Hematopoietic multipotent progenitor cell treated with erythropoietin and hydrocortisone succinate and interleukin-3 and kit ligand, for 6 days (in vitro differentiated cells): ENCODE data around the gene BAG3.
A peak's percentile ranks its signal among the peaks of the same experiment; 100 is the strongest.
"Not testable (repeated sequence)": the region's sequence is repeated elsewhere in the genome, so short reads cannot be mapped to it uniquely, and the experiment has no call there.

Source experiments
- DNase-seq: peaks from one replicate; pipeline ENCODE4 v3.0.0-alpha.2; 2015

The BAG3 gene

GRCh38 chr10:119650692-119651513, at the start of gene BAG3:
Gene BAG3 (plus strand): TSS chr10:119651380. CDS start chr10:119651676, 296 bp downstream.
- peak; percentile 86 for DNase-seq

- peak; percentile 67 for DNase-seq
Observed at GRCh38 chr10:119602241-119603095, 48.7 kb upstream of the BAG3 start.

GRCh38 chr10:119604468-119604867, 46.7 kb upstream of the BAG3 start:
- DNase-seq = no peak

- peak; percentile 52 for DNase-seq
Observed at GRCh38 chr10:119608316-119609155, 42.6 kb upstream of the BAG3 start.

GRCh38 chr10:119609516-119609915, 41.7 kb upstream of the BAG3 start:
- no peak for DNase-seq

GRCh38 chr10:119611433-119611832, 39.7 kb upstream of the BAG3 start:
- DNase-seq = no peak

GRCh38 chr10:119613741-119614140, 37.4 kb upstream of the BAG3 start:
- no peak for DNase-seq

- no peak for DNase-seq
Observed at GRCh38 chr10:119614686-119615085, 36.5 kb upstream of the BAG3 start.

GRCh38 chr10:119616882-119617570, 34.2 kb upstream of the BAG3 start:
- DNase-seq = no peak

GRCh38 chr10:119619215-119619614, 32.0 kb upstream of the BAG3 start:
- DNase-seq = no peak

- DNase-seq = not testable (repeated sequence)
Observed at GRCh38 chr10:119619811-119620210, 31.4 kb upstream of the BAG3 start.

GRCh38 chr10:119620241-119621077, 30.7 kb upstream of the BAG3 start:
- DNase-seq = no peak

GRCh38 chr10:119621078-119621384, 30.1 kb upstream of the BAG3 start:
- no peak for DNase-seq

GRCh38 chr10:119625570-119626280, 25.5 kb upstream of the BAG3 start:
- DNase-seq = peak; percentile 41

- no peak for DNase-seq
Observed at GRCh38 chr10:119630300-119630699, 20.9 kb upstream of the BAG3 start.

GRCh38 chr10:119633538-119634218, 17.5 kb upstream of the BAG3 start:
- DNase-seq = no peak

GRCh38 chr10:119634219-119634544, 17.0 kb upstream of the BAG3 start:
- no peak for DNase-seq

GRCh38 chr10:119637631-119638030, 13.5 kb upstream of the BAG3 start:
- no peak for DNase-seq

GRCh38 chr10:119638982-119639381, 12.2 kb upstream of the BAG3 start:
- no peak for DNase-seq

GRCh38 chr10:119640384-119640783, 10.8 kb upstream of the BAG3 start:
- no peak for DNase-seq
